GM10266 (cell line): ENCODE results near the gene CDH4.

ENCODE experiments used
- DNase-seq: peaks from one replicate; pipeline ENCODE4 v3.0.0; 2012; ENCODE audit errors: extremely low spot score
- CTCF ChIP-seq: IDR thresholded peaks from 2 replicates; pipeline ENCODE4 v1.5.1; 2012; ENCODE audit warnings: mild to moderate bottlenecking, low read depth; ENCODE audit not compliant: control insufficient read depth, insufficient read depth; ENCODE audit errors: missing control alignments

The CDH4 gene

GRCh38 chr20:61830991-61831390 is 578.9 kb downstream of the CDH4 start:
- DNase-seq: no peak
- TF ChIP-seq CTCF: no peak

- no peak for DNase-seq
- TF ChIP-seq CTCF: no peak
Measured at GRCh38 chr20:61832181-61832580, 580.1 kb downstream of the CDH4 start.

DNA sequence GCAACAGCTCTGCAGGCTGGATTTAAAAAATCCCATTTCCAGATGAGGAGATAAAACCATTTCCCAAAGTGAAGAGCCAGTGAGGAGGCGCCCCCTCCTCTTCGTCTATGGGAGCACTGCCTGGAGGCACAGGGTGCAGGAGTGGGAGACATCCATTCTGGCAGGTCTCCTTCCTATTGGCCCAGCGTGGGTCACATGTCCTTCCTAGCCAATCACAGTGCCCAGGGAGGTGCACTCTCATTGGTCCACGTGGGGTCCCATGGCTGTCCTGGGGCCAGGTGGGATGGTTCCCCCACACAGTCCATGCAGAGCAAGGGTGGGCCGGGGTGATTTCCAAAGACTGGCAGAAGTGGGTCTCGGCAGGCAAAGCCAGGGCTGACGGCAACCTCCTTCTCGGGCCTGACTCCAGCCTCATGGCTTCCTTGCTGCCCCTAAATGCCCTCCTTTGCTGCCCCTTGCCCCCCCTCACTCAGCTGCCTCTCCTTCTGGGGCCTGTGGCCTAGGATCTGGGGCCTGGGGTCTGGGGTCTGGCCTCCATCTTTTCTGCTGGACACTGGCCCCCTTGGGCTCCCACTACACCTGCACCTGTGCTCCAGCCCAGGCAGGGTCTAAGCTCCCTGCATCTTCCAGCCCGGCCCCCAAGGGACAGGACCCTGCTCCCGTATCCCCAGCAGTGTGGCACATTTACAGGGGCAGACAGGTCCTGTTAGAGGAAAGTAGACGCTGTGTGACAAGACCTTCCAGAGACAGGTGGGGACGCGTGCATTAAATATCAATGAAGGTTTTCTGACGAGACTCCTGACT is 581.9 kb downstream of the CDH4 start:
- no peak for DNase-seq
- no peak for TF ChIP-seq CTCF

DNA sequence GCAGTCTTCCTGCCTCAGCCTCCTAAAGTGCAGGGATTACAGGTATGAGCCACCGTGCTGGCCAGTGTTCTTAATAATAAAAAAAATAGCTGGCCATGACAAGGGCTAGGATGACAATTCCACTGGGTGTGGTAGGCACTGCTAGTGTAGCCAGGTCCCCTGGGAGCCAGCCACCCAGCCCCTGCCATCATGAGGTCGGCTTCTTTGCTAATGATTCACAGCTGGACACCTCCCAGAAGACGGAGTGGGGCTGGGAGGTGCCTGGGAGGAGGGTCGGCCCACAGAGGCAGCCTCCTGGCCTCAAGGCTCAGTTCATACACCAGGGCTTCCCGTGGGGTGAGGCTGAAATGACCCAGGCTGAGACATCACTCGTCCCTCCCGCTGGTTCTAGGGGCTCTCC is 583.2 kb downstream of the CDH4 start:
- TF ChIP-seq CTCF: no peak
- no peak for DNase-seq

DNA sequence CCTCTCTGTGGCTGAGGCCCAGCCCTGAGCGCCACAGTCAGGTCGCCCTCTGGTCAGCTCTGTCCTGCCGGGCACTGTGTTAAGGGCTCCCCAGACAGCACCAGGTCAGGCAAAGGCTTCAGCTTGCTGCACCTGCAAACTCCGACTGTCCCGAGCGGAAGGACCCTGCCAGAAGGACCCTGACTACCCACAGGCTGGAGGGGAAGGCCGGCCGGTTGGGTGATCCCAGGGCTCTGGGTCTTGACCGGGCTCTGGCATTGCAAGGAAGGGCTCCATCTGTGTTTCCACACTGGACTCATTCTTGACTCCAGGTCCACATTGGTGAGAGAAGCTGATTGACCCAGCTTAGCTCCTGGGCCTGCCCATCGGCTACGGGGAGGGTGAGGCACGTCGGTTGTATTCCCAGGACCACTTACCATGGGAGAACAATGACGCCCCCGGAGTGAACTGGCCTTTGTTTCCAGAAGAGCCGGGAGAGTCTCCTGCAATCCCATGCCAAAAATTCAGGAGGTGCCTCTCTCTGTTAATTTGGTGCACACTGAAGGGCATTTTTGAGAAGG is 583.8 kb downstream of the CDH4 start:
- TF ChIP-seq CTCF: no peak
- no peak for DNase-seq

DNA sequence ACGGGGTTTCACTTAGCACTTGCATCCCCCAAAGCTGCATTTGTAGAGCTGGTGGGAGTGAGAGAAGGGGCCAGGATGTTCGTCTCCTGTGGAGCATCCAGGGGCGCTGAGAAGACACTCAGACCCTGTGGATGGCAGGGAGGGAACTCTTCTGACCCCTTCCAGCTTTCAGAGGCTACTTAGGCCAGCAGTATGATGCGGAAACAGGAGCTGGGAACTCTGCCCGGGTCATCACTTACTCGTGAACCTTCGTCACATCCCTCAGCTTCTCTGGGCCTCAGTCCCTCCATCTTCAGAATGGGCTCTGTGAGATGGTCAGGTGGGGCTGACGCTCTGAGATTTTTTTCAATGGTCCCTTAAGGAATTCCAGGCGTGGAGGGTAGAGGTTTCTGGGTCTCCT is 585.1 kb downstream of the CDH4 start:
- DNase-seq: no peak
- TF ChIP-seq CTCF: no peak

DNA sequence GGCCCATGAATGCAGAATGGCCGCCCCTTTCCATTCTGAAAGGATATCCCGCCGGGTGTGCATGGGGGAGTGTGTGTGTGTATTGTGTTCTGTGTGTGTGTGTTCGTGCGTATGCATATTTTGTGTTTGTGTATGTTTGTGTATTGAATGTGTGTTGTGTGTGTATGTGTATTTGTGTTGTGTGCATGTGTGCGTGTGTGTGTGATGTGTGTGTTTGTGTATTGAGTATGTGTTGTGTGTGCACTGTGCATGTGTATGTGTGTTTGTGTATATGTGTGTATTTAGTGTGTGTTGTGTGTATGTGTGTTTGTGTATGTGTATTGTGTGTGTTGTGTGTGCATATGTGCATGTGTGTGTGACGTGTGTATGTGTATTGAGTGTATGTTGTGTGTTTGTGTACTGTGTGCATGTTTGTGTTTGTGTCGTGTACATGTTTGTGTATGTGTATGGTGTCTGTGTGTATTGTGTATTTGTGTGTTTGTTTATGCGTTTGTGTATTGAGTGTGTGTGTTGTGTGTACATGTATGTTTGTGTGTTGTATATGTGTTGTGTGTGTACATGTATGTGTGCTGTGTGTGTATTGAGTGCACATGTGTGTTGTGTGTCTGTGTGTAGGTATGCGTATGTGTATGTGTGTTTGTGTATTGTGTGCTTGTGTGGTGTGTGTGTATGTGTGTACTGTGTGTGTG is 587.3 kb downstream of the CDH4 start:
- no peak for TF ChIP-seq CTCF
- DNase-seq: no peak
